Spleen (tissue), 13 donors: ENCODE measurements around the gene MSX1. TPM values are rescaled to one million over a fixed set of nuclear protein-coding genes. Genes with fewer than 3 reads are reported as not detected.

Experiments used
- DNase-seq: peaks from one replicate; pipeline ENCODE4 v3.0.0-alpha.2; 2020
- H3K27ac ChIP-seq, 8 donors: fragments of 200-600 bp; sonication (generic) in 7 of 8; 1 replicate in 4 of 8; 2 replicates in 4 of 8; pipeline versions ENCODE4 v1.5.0 to v1.8.0; 2016 to 2021; ENCODE audit warnings: inconsistent platforms in 4 of 8, mild to moderate bottlenecking in 4 of 8, moderate library complexity in 1 of 8
- H3K27me3 ChIP-seq, 7 donors: fragments of 200-600 bp; sonication (generic) in 6 of 7; replicated peaks in 1 of 7; 1 replicate in 4 of 7; 2 replicates in 3 of 7; pipeline versions ENCODE4 v1.5.0 to v1.8.0; 2016 to 2021; ENCODE audit warnings: inconsistent platforms in 3 of 7, mild to moderate bottlenecking in 1 of 7
- H3K36me3 ChIP-seq, 6 donors: fragments of 200-600 bp; sonication (generic) in 5 of 6; 1 replicate in 4 of 6; 2 replicates in 2 of 6; pipeline versions ENCODE4 v1.5.0 to v1.8.0; 2016 to 2021; ENCODE audit warnings: inconsistent platforms in 2 of 6
- H3K4me1 ChIP-seq, 6 donors: fragments of 200-600 bp; sonication (generic) in 5 of 6; 1 replicate in 3 of 6; 2 replicates in 3 of 6; pipeline versions ENCODE4 v1.5.0 to v1.8.0; 2016 to 2021; ENCODE audit warnings: inconsistent platforms in 3 of 6
- H3K4me3 ChIP-seq, 8 donors: fragments of 200-600 bp; sonication (generic) in 7 of 8; 1 replicate in 4 of 8; 2 replicates in 4 of 8; pipeline versions ENCODE4 v1.5.0 to v1.8.0; 2016 to 2021; ENCODE audit warnings: inconsistent platforms in 4 of 8, mild to moderate bottlenecking in 4 of 8, moderate library complexity in 2 of 8
- H3K9me3 ChIP-seq, 8 donors: fragments of 200-600 bp; sonication (generic) in 7 of 8; 1 replicate in 4 of 8; 2 replicates in 4 of 8; pipeline versions ENCODE4 v1.5.0 to v1.8.0; 2016 to 2021; ENCODE audit warnings: inconsistent platforms in 4 of 8
- CTCF ChIP-seq, 11 experiments: fragments of 200-600 bp in 7 of 11; fragments of 450-650 bp in 4 of 11; sonication (generic) in 4 of 11; IDR thresholded peaks in 8 of 11; conservative IDR thresholded peaks in 3 of 11; 1 replicate in 7 of 11; 2 replicates in 4 of 11; pipeline versions ENCODE4 v1.4.0 to v1.8.0; 2016 to 2021; ENCODE audit warnings: antibody characterized with exemption in 11 of 11, inconsistent platforms in 4 of 11, mild to moderate bottlenecking in 1 of 11
- POLR2A ChIP-seq, 3 donors: fragments of 450-650 bp; IDR thresholded peaks; one replicate each; pipeline ENCODE4 v1.5.1; 2017; ENCODE audit warnings: antibody characterized with exemption in 3 of 3, mild to moderate bottlenecking in 1 of 3
- POLR2AphosphoS5 ChIP-seq, 3 donors: sonication (generic); formaldehyde crosslinking; IDR thresholded peaks; one replicate each; pipeline ENCODE4 v1.5.1; 2017; ENCODE audit warnings: antibody characterized with exemption in 3 of 3
- WGBS, 5 donors: extraction: QIAGEN DNeasy Blood & Tissue Kit in 3 of 5; methylation state at CpG; one replicate each; pipeline versions ENCODE4 v1.1.5 to v1.1.7; 2013 to 2018; 5-methylcytosine and 5-hydroxymethylcytosine counted together
- intact Hi-C: fragments of 100-400 bp; cut with DNase I; formaldehyde crosslinking; loops from one replicate; pipeline ENCODE4 v1.15.0; 2023; ENCODE audit warnings: low total_unique reads
- long read RNA-seq, 2 donors: transcript quantifications; one replicate each; lab custom pipeline, GENCODE V29; 2026
- polyA plus RNA-seq, 3 donors: library from polyadenylated mRNA; stranded (reverse); fragments of 200-250 nt; gene quantifications; one replicate each; pipeline ENCODE4 v1.2.1, GENCODE V29; 2013
- total RNA-seq, 7 donors: library from RNA; depleted of rRNA in 3 of 7; stranded (reverse); fragments of >200 nt in 3 of 7; fragmentation: NEBNext Ultra II Directional in 4 of 7; extraction: Animal tissue kit (Norgen Biotek cat#: 25700) in 4 of 7; gene quantifications; one replicate each; pipeline versions ENCODE4 v1.1.0 to v1.2.1, GENCODE V29; 2016 to 2021
- donor health status: healthy with polysubstance abuse.
- donor health status: DM: no; HTN: no; CAD: no; lungs with moderate emphysema.
- donor health status: DM: no; HTN: no; CAD: no.
- donor health status: Bipolar disorder and iron deficiency.
- donor health status: healthy.
- donor health status: DM: no; HTN: no; CAD: no.
- donor health status: DM: yes; HTN: yes; CAD: no.

Gene MSX1
- total RNA-seq: 1 to 10 TPM; 2.8 to 6.8 (median 5.2) TPM
- polyA plus RNA-seq: 1 to 10 TPM; 1.1 to 2.6 (median 2.0) TPM
- long read RNA-seq, donor 1, transcript MSX1-201 (2 exons, 1,939 nt): major isoform, 7 of 7 reads
- long read RNA-seq, donor 1, partial matches to known transcripts: 0 of 7 reads
- long read RNA-seq, donor 1, other reads (novel, unspliced or antisense): 0 of 7 reads
- long read RNA-seq, donor 2, partial matches to known transcripts: 0 of 4 reads
- long read RNA-seq, donor 2, other reads (novel, unspliced or antisense): 0 of 4 reads

GRCh38 chr4:4859325-4859798, at the start of gene MSX1:
TSS of gene MSX1 (plus strand) at chr4:4859665. CDS start at chr4:4859900, 235 bp downstream.
- DNase-seq: peak; percentile 89
- Histone ChIP-seq H3K4me3 (peak within 1 kb of the TSS; percentile 33 to 78 (median 58)), H3K27me3 (peaks cover 3 to 100% (median 91%) of the 10 kb centered on the region in 7 donors), H3K27ac (peak within 1 kb of the TSS; percentile 27 to 82 (median 78)), H3K36me3 (peaks cover 0 to 23% (median 3%) of the 10 kb centered on the region in 6 donors), H3K9me3 (peaks cover 0 to 43% (median 0%) of the 10 kb centered on the region in 8 donors), H3K4me1 (peaks cover 0 to 75% (median 40%) of the 10 kb centered on the region in 6 donors)
- 0 to 2% (median 1%) methylated on average over 7 to 44 of the region's 44 CpGs for WGBS, 5 donors
- TF ChIP-seq POLR2A (IDR thresholded peaks at IDR 0.05) (peak in 1 of 3 donors; percentile 68), POLR2AphosphoS5 (IDR thresholded peaks at IDR 0.05) (peak; percentile 80 to 93 (median 89)), CTCF (IDR thresholded peaks at IDR 0.05 in 8 of 11, conservative IDR thresholded peaks at IDR 0.05 in 3 of 11) (no peak)
- intact Hi-C loops: no loop called here

GRCh38 chr4:4810092-4810774, 49.2 kb upstream of the MSX1 start:
- H3K27ac ChIP-seq: no peak overlapping the region
- 76 to 85% (median 79%) methylated on average over 7 to 8 of the region's 8 CpGs for WGBS, 5 donors
- H3K27me3 ChIP-seq: no peaks in the 10 kb centered on the region
- no peak for TF ChIP-seq POLR2AphosphoS5 (IDR thresholded peaks at IDR 0.05)
- no peak for TF ChIP-seq POLR2A (IDR thresholded peaks at IDR 0.05)
- intact Hi-C loops: no loop called here
- no peak overlapping the region for H3K4me3 ChIP-seq
- DNase-seq: no peak
- peaks cover 0 to 28% (median 15%) of the 10 kb centered on the region in 8 donors for H3K9me3 ChIP-seq
- H3K4me1 ChIP-seq: no peaks in the 10 kb centered on the region
- H3K36me3 ChIP-seq: no peaks in the 10 kb centered on the region

- H3K27ac ChIP-seq: no peak overlapping the region
- no peaks in the 10 kb centered on the region for H3K36me3 ChIP-seq
- H3K9me3 ChIP-seq: peaks cover 0 to 28% (median 15%) of the 10 kb centered on the region in 8 donors
- intact Hi-C loops: no loop called here
- no peak overlapping the region for H3K4me3 ChIP-seq
- DNase-seq: no peak
- H3K4me1 ChIP-seq: no peaks in the 10 kb centered on the region
- no peaks in the 10 kb centered on the region for H3K27me3 ChIP-seq
- TF ChIP-seq POLR2A (IDR thresholded peaks at IDR 0.05) (no peak), CTCF (IDR thresholded peaks at IDR 0.05 in 8 of 11, conservative IDR thresholded peaks at IDR 0.05 in 3 of 11) (no peak), POLR2AphosphoS5 (IDR thresholded peaks at IDR 0.05) (no peak)
Measured at GRCh38 chr4:4810778-4811177, 48.7 kb upstream of the MSX1 start.

- WGBS, 5 donors: 64 to 82% (median 72%) methylated on average over 4 of the region's 4 CpGs
- no peaks in the 10 kb centered on the region for H3K27me3 ChIP-seq
- no peaks in the 10 kb centered on the region for H3K36me3 ChIP-seq
- no peaks in the 10 kb centered on the region for H3K4me1 ChIP-seq
- no peak for TF ChIP-seq POLR2AphosphoS5 (IDR thresholded peaks at IDR 0.05)
- no peak for TF ChIP-seq CTCF (IDR thresholded peaks at IDR 0.05 in 8 of 11, conservative IDR thresholded peaks at IDR 0.05 in 3 of 11)
- no peak for TF ChIP-seq POLR2A (IDR thresholded peaks at IDR 0.05)
- H3K9me3 ChIP-seq: peaks cover 0 to 43% (median 24%) of the 10 kb centered on the region in 8 donors
- DNase-seq: no peak
- no peak overlapping the region for H3K4me3 ChIP-seq
- intact Hi-C loops: no loop called here
- H3K27ac ChIP-seq: no peak overlapping the region
Measured at GRCh38 chr4:4812145-4812794, 47.2 kb upstream of the MSX1 start.
